Calu3 (cell line): ENCODE data around the gene YIPF2. TPM values are rescaled to one million over a fixed set of nuclear protein-coding genes. Genes with fewer than 3 reads are reported as not detected.
A peak's percentile ranks its signal among the peaks of the same experiment; 100 is the strongest.

Experiments used
- BruUV-seq: library from RNA; stranded (reverse); fragments of 400-500 nt; replicated peaks from 2 replicates; lab custom pipeline; 2021; lab: Mats Ljungman, UMichigan
- CTCF ChIA-PET: fragments of 300-600 bp; sonication (Branson Sonifier 250); formaldehyde crosslinking; loops from one replicate; lab custom pipeline; 2022; ENCODE audit warnings: antibody characterized with exemption; lab: Charles Lee
- DNase-seq: peaks from one replicate; pipeline ENCODE4 v3.0.0; 2022
- H3K27ac Mint-ChIP-seq: one replicate; pipeline ENCODE4 v1.8.0; 2022; ENCODE audit warnings: mixed read lengths; ENCODE audit not compliant: unreplicated experiment
- H3K27me3 Mint-ChIP-seq: one replicate; pipeline ENCODE4 v1.8.0; 2022; ENCODE audit warnings: mixed read lengths; ENCODE audit not compliant: unreplicated experiment
- H3K36me3 Mint-ChIP-seq: one replicate; pipeline ENCODE4 v1.8.0; 2022; ENCODE audit warnings: mild to moderate bottlenecking, moderate library complexity, mixed read lengths; ENCODE audit not compliant: insufficient read depth, unreplicated experiment
- H3K4me1 Mint-ChIP-seq: one replicate; pipeline ENCODE4 v1.8.0; 2022; ENCODE audit warnings: mild to moderate bottlenecking, low read depth, mixed read lengths; ENCODE audit not compliant: unreplicated experiment
- H3K4me3 Mint-ChIP-seq: one replicate; pipeline ENCODE4 v1.8.0; 2022; ENCODE audit warnings: mild to moderate bottlenecking, low read depth, moderate library complexity, mixed read lengths; ENCODE audit not compliant: unreplicated experiment
- H3K9me3 Mint-ChIP-seq: one replicate; pipeline ENCODE4 v1.8.0; 2022; ENCODE audit warnings: low read depth, mixed read lengths; ENCODE audit not compliant: unreplicated experiment
- intact Hi-C: fragments of 100-400 bp; cut with micrococcal nuclease; formaldehyde crosslinking; loops from one replicate; pipeline ENCODE4 v1.10.0; 2022; ENCODE audit not compliant: unreplicated experiment
- total RNA-seq: library from RNA; stranded (reverse); gene quantifications from 2 replicates; pipeline ENCODE4 v1.2.3, GENCODE V29; 2022
- TF ChIP-seq, protein P1 (sequence below): fragments of 200-600 bp; IDR thresholded peaks from one replicate; pipeline ENCODE4 v1.8.0; 2022; ENCODE audit warnings: antibody characterized with exemption; ENCODE audit not compliant: unreplicated experiment

The YIPF2 gene
- total RNA-seq, 1 experiment from 2014 or later, result 37.8 TPM

DNA sequence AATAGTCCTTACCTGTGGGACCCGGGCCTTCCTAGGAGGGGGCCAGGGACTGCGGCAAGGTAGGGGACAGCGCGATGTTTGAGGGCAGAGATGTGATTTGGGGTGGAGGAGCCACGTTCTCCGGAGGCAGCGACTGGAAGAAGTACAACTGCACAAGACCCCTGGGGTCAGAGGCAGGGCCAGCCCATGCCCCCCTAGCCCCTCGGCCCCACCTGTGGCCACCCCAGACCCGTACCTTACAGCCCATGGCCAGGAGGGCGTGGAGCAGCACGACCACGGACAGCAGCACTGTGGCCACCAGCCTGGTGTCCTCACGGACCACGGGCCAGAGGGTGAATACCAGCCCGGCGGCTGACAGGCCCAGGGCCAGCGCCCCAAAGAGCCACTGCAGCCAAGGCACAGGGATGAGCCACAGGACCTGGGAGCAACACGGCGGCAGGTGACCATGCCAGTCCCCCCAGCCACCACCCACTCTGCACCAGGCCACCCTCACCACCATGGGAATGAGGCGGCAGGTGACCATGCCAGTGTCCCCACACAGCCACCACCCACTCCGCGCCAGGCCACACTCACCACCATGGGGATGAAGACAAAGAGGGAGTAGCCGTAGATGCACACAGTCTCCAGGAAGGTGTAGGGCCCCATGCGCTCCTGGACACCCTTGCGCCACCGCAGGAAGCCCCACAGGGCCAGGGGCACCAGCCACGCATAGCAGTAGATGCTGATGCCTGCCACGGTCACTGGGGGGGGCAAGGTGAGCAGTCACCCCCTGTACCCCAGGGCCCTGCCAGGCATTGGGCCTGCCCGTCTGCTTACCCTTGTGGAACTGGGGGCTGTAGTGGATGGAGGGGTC lies 5.0 kb downstream of the YIPF2 start:
- intact Hi-C loops, result no loop called here
- CTCF ChIA-PET, result no interaction called here
- no TSS peak for BruUV-seq
- TF ChIP-seq, protein P1, sequence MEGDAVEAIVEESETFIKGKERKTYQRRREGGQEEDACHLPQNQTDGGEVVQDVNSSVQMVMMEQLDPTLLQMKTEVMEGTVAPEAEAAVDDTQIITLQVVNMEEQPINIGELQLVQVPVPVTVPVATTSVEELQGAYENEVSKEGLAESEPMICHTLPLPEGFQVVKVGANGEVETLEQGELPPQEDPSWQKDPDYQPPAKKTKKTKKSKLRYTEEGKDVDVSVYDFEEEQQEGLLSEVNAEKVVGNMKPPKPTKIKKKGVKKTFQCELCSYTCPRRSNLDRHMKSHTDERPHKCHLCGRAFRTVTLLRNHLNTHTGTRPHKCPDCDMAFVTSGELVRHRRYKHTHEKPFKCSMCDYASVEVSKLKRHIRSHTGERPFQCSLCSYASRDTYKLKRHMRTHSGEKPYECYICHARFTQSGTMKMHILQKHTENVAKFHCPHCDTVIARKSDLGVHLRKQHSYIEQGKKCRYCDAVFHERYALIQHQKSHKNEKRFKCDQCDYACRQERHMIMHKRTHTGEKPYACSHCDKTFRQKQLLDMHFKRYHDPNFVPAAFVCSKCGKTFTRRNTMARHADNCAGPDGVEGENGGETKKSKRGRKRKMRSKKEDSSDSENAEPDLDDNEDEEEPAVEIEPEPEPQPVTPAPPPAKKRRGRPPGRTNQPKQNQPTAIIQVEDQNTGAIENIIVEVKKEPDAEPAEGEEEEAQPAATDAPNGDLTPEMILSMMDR, result no peak
- DNase-seq, result no peak
- H3K27ac Mint-ChIP-seq, result no peak overlapping the region
- no peaks in the 10 kb centered on the region for H3K27me3 Mint-ChIP-seq
- no peaks in the 10 kb centered on the region for H3K9me3 Mint-ChIP-seq
- no peak overlapping the region for H3K4me3 Mint-ChIP-seq
- H3K4me1 Mint-ChIP-seq, result no peaks in the 10 kb centered on the region
- H3K36me3 Mint-ChIP-seq, result peaks cover 61% of the 10 kb centered on the region

DNA sequence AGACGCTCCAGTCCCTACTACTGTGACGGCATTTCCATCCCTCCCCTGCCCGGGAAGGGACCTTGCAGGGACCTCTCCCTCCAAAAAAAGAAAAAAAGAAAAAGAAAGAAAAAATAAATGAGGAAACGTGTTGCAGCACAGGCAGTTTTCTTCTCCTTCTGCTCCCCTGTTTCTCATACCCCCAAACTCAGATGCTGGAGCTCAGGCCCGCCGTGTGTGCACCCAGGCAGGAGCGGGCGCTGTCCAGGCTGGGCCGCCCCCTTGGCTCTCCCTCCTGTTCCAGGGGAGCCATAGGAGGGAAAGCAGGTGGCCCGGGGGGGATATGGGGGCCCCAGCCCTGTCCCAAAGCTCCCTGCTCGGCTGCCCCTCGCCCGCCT lies 5.8 kb downstream of the YIPF2 start:
- no peaks in the 10 kb centered on the region for H3K27me3 Mint-ChIP-seq
- peaks cover 56% of the 10 kb centered on the region for H3K36me3 Mint-ChIP-seq
- DNase-seq, result no peak
- H3K4me1 Mint-ChIP-seq, result no peaks in the 10 kb centered on the region
- H3K4me3 Mint-ChIP-seq, result no peak overlapping the region
- intact Hi-C loops, result no loop called here
- H3K9me3 Mint-ChIP-seq, result no peaks in the 10 kb centered on the region
- peak overlapping the region; percentile 52 for H3K27ac Mint-ChIP-seq
- CTCF ChIA-PET, result no interaction called here
- no TSS peak for BruUV-seq
- TF ChIP-seq, protein P1, result no peak

DNA sequence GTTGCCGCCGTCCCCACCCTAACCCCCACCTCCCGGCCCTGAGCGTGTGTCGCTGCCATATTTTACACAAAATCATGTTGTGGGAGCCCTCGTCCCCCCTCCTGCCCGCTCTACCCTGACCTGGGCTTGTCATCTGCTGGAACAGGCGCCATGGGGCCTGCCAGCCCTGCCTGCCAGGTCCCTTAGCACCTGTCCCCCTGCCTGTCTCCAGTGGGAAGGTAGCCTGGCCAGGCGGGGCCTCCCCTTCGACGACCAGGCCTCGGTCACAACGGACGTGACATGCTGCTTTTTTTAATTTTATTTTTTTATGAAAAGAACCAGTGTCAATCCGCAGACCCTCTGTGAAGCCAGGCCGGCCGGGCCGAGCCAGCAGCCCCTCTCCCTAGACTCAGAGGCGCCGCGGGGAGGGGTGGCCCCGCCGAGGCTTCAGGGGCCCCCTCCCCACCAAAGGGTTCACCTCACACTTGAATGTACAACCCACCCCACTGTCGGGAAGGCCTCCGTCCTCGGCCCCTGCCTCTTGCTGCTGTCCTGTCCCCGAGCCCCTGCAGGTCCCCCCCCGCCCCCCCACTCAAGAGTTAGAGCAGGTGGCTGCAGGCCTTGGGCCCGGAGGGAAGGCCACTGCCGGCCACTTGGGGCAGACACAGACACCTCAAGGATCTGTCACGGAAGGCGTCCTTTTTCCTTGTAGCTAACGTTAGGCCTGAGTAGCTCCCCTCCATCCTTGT lies 6.4 kb downstream of the YIPF2 start:
- CTCF ChIA-PET, result no interaction called here
- DNase-seq, result no peak
- peaks cover 51% of the 10 kb centered on the region for H3K36me3 Mint-ChIP-seq
- TF ChIP-seq, protein P1, result no peak
- no peaks in the 10 kb centered on the region for H3K9me3 Mint-ChIP-seq
- no peaks in the 10 kb centered on the region for H3K4me1 Mint-ChIP-seq
- H3K27me3 Mint-ChIP-seq, result no peaks in the 10 kb centered on the region
- no peak overlapping the region for H3K4me3 Mint-ChIP-seq
- TSS peak; percentile 56 for BruUV-seq
- intact Hi-C loops, result no loop called here
- H3K27ac Mint-ChIP-seq, result peak overlapping the region; percentile 52

DNA sequence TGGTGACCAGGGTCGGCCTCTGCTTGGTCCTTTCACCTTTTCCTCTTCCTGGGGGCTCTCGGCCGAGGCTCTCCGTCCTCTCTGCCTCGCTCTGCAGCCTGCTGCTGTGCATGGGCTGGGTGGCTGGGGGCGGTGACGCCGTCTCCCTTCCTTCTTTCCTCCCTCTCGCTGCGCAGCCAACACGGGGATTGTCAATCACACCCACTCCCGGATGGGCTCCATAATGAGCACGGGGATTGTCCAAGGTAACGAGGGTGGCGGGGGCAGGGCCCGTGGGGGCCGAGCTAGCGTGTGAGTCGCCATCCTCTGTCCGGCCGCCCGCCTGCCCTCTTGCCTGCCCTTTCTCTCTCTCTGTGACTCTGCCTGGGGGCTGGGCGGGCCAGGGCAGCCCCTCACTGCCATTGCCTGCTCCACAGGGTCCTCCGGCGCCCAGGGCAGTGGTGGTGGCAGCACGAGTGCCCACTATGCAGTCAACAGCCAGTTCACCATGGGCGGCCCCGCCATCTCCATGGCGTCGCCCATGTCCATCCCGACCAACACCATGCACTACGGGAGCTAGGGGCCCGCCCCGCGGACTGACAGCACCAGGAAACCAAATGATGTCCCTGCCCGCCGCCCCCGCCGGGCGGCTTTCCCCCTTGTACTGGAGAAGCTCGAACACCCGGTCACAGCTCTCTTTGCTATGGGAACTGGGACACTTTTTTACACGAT lies 7.1 kb downstream of the YIPF2 start:
- DNase-seq, result no peak
- no peaks in the 10 kb centered on the region for H3K4me1 Mint-ChIP-seq
- H3K4me3 Mint-ChIP-seq, result no peak overlapping the region
- H3K36me3 Mint-ChIP-seq, result peaks cover 51% of the 10 kb centered on the region
- TF ChIP-seq, protein P1, result no peak
- H3K9me3 Mint-ChIP-seq, result no peaks in the 10 kb centered on the region
- peak overlapping the region; percentile 60 for H3K27ac Mint-ChIP-seq
- BruUV-seq, result no TSS peak
- H3K27me3 Mint-ChIP-seq, result no peaks in the 10 kb centered on the region
- CTCF ChIA-PET, result no interaction called here
- intact Hi-C loops, result no loop called here
